GM23338 (cell line): ENCODE measurements around the gene STK39.

Source experiments
- CREB1 ChIP-seq: fragments of 250-450 bp; sonication (Bioruptor Pico); IDR thresholded peaks from 2 replicates; pipeline ENCODE4 v1.5.0; 2020; ENCODE audit warnings: low read depth, mild to moderate bottlenecking, moderate library complexity
- CTCF ChIP-seq, 2 experiments: fragments of 200-600 bp in 1 of 2; sonication (generic) in 1 of 2; conservative IDR thresholded peaks; 2 replicates each; pipeline versions ENCODE4 v1.5.1 to v1.6.1; 2016 to 2017; ENCODE audit warnings: antibody characterized with exemption in 2 of 2, low read depth in 2 of 2, mild to moderate bottlenecking in 2 of 2, moderate library complexity in 1 of 2
- EZH2 ChIP-seq: fragments of 200-600 bp; sonication (generic); IDR thresholded peaks from one replicate; pipeline ENCODE4 v1.8.0; 2017; ENCODE audit warnings: antibody characterized with exemption, mild to moderate bottlenecking, low read depth; ENCODE audit not compliant: unreplicated experiment
- JUNB ChIP-seq: IDR thresholded peaks from one replicate; pipeline ENCODE4 v1.6.1; 2016; ENCODE audit warnings: antibody characterized with exemption; ENCODE audit not compliant: unreplicated experiment

- TF ChIP-seq CTCF (conservative IDR thresholded peaks at IDR 0.05; ENCODE audit: low read depth in 2 of 2): no peak
- TF ChIP-seq JUNB: no peak
- TF ChIP-seq CREB1 (CRISPR knock-in tag): no peak
- TF ChIP-seq EZH2: no peak
Measured at GRCh38 chr2:168189835-168190569, 57.4 kb downstream of the STK39 start.
